Ascending aorta (tissue), 2 donors: ENCODE results near the gene NLRC3. TPM values are rescaled to one million over a fixed set of nuclear protein-coding genes. Genes with fewer than 3 reads are reported as not detected.

ENCODE experiments used
- DNase-seq, 2 donors: peaks; one replicate each; pipeline ENCODE4 v3.0.0-alpha.2; 2019; ENCODE audit warnings: low spot score in 2 of 2
- H3K27ac ChIP-seq, 2 donors: fragments of 200-600 bp; sonication (generic); one replicate each; pipeline ENCODE4 v1.5.1; 2016 to 2017; ENCODE audit warnings: mild to moderate bottlenecking in 1 of 2
- H3K27me3 ChIP-seq: fragments of 200-600 bp; sonication (generic); one replicate; pipeline ENCODE4 v1.5.1; 2017
- H3K36me3 ChIP-seq, 2 donors: fragments of 200-600 bp; sonication (generic); one replicate each; pipeline ENCODE4 v1.5.1; 2016
- H3K4me1 ChIP-seq, 2 donors: fragments of 200-600 bp; sonication (generic); one replicate each; pipeline ENCODE4 v1.5.1; 2016 to 2017; ENCODE audit warnings: mild to moderate bottlenecking in 1 of 2
- H3K4me3 ChIP-seq, 2 donors: fragments of 200-600 bp; sonication (generic); one replicate each; pipeline ENCODE4 v1.5.1; 2016 to 2017; ENCODE audit warnings: mild to moderate bottlenecking in 1 of 2
- H3K9me3 ChIP-seq, 2 donors: fragments of 200-600 bp; sonication (generic); one replicate each; pipeline ENCODE4 v1.5.1; 2016
- intact Hi-C: fragments of 100-400 bp; cut with DNase I; formaldehyde crosslinking; loops from one replicate; pipeline ENCODE4 v1.15.1; 2023
- total RNA-seq: library from RNA; depleted of rRNA; stranded (reverse); fragments of >200 nt; gene quantifications from one replicate; pipeline ENCODE4 v1.1.0, GENCODE V29; 2016
- TF ChIP-seq, protein P1 (sequence below), 3 experiments: fragments of 200-600 bp in 2 of 3; fragments of 450-650 bp in 1 of 3; sonication (generic) in 2 of 3; IDR thresholded peaks; one replicate each; pipeline ENCODE4 v1.5.1; 2016 to 2019; ENCODE audit warnings: antibody characterized with exemption in 3 of 3, mild to moderate bottlenecking in 1 of 3, moderate library complexity in 1 of 3

The NLRC3 gene
- total RNA-seq, 1 donor from 2014 or later: 2.1 TPM

DNA sequence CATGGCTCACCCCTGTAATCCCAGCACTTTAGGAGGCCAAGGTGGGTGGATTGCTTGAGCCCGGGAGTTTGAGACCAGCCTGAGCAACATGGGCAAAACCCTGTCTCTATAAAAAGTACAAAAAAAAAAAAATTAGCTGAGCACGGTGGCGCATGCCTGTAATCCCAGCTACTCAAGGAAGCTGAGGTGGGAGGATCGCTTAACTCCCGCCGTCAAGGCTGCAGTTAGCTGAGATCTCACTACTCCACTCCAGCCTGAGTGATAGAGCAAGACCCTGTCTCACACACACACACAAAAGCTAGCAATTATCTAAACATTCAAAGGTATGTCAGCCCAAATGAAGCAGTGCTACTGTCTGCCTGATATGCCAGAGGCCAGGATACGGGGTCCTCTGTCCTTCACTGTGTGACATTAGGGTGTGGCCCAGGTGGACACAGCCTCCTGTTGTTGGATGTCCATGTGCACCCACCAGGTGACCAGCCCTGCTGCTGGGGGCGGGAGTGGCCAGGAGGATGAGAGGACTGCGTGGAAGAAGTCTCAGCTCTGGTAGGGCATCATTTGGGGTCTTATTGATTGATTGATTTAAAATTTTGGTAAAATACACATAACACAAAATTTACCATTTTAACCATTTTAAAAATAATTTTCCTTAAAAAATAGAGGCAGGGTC lies 3.9 kb downstream of the NLRC3 start:
- peaks cover 0 to 2% of the 10 kb centered on the region in 2 donors for H3K36me3 ChIP-seq
- no peaks in the 10 kb centered on the region for H3K27me3 ChIP-seq
- no peak for DNase-seq
- intact Hi-C loops: no loop called here
- no peak overlapping the region for H3K4me3 ChIP-seq
- TF ChIP-seq, protein P1, sequence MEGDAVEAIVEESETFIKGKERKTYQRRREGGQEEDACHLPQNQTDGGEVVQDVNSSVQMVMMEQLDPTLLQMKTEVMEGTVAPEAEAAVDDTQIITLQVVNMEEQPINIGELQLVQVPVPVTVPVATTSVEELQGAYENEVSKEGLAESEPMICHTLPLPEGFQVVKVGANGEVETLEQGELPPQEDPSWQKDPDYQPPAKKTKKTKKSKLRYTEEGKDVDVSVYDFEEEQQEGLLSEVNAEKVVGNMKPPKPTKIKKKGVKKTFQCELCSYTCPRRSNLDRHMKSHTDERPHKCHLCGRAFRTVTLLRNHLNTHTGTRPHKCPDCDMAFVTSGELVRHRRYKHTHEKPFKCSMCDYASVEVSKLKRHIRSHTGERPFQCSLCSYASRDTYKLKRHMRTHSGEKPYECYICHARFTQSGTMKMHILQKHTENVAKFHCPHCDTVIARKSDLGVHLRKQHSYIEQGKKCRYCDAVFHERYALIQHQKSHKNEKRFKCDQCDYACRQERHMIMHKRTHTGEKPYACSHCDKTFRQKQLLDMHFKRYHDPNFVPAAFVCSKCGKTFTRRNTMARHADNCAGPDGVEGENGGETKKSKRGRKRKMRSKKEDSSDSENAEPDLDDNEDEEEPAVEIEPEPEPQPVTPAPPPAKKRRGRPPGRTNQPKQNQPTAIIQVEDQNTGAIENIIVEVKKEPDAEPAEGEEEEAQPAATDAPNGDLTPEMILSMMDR (IDR thresholded peaks at IDR 0.05): no peak
- no peaks in the 10 kb centered on the region for H3K4me1 ChIP-seq
- peaks cover 0 to 6% of the 10 kb centered on the region in 2 donors for H3K9me3 ChIP-seq
- H3K27ac ChIP-seq: no peak overlapping the region

DNA sequence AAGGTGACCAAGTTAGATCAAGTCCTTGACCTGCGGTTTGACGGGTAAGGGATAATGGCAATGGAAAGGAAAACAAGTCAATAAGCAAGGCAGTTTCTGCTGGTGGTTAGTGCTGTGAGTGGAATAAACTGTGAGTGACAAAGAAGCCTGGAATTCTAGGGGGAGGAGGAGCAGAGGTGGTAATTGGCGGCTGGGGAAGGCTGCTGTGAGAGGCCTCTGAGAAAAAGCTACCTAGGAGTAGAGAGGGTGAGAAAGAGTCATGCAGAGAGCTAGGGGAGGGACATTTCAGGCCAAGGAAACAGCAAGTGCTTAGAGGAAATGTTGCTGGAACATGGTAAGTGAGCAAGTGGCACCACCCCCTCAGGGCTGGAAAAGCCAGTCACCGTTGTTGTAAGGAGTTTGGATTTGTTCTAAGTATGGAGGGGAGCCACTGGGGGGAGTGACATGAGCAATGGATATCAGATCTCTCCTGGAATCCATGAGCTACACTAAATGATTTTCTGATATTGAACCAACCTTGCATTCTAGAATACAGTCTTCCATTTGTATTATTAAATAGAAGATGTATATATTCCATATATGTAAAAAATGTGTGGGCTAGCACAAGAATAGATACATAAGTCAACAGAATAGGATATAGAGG lies 6.7 kb downstream of the NLRC3 start:
- no peak overlapping the region for H3K27ac ChIP-seq
- no peaks in the 10 kb centered on the region for H3K4me1 ChIP-seq
- intact Hi-C loops: no loop called here
- TF ChIP-seq, protein P1 (IDR thresholded peaks at IDR 0.05): no peak
- no peak for DNase-seq
- peaks cover 0 to 6% of the 10 kb centered on the region in 2 donors for H3K9me3 ChIP-seq
- H3K36me3 ChIP-seq: peaks cover 0 to 2% of the 10 kb centered on the region in 2 donors
- no peak overlapping the region for H3K4me3 ChIP-seq
- H3K27me3 ChIP-seq: no peaks in the 10 kb centered on the region

DNA sequence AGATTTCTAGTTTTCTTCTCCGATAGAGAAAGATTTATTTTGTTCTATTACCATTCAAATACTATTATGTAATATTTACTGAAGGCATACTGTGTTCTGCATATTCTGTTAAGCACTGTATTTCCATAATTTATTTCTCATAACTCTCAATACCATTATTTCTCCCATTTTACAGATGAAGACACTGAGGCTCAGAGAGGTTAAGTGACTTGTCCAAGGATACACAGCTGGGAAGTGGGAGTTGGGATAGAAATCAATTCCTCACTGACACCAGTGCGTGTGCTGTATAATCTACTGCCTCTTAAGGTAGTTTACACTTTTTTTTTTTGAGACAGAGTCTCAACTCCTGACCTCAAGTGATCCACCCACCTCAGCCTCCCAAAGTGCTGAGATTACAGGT lies 7.4 kb downstream of the NLRC3 start:
- no peak for DNase-seq
- intact Hi-C loops: no loop called here
- no peaks in the 10 kb centered on the region for H3K4me1 ChIP-seq
- H3K27me3 ChIP-seq: no peaks in the 10 kb centered on the region
- H3K27ac ChIP-seq: no peak overlapping the region
- H3K4me3 ChIP-seq: no peak overlapping the region
- peaks cover 0 to 6% of the 10 kb centered on the region in 2 donors for H3K9me3 ChIP-seq
- TF ChIP-seq, protein P1 (IDR thresholded peaks at IDR 0.05): no peak
- H3K36me3 ChIP-seq: peaks cover 0 to 2% of the 10 kb centered on the region in 2 donors

DNA sequence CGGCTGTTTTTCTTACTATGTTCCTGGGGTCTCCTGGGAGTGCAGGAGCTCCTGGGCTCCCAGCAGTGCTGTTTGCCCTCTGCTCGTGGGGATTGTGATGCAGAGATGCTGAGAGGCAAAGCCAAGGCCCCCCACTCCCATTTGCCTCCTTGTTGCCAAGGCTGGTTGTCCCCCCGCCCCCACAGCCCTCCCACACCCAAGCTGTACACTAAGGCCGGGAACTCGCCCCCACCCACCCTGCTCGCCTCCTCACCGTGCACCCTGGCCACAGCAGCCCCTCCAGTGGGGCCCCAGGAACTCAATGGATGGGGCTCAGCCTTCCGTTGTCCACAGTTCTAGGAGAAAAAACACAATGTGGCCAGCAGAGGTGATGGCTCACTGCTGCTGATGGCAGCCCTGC lies 10.2 kb downstream of the NLRC3 start:
- peaks cover 0 to 2% of the 10 kb centered on the region in 2 donors for H3K36me3 ChIP-seq
- H3K9me3 ChIP-seq: peaks cover 0 to 6% of the 10 kb centered on the region in 2 donors
- TF ChIP-seq, protein P1 (IDR thresholded peaks at IDR 0.05): no peak
- H3K27ac ChIP-seq: no peak overlapping the region
- H3K4me1 ChIP-seq: no peaks in the 10 kb centered on the region
- no peaks in the 10 kb centered on the region for H3K27me3 ChIP-seq
- no peak for DNase-seq
- intact Hi-C loops: no loop called here
- no peak overlapping the region for H3K4me3 ChIP-seq

DNA sequence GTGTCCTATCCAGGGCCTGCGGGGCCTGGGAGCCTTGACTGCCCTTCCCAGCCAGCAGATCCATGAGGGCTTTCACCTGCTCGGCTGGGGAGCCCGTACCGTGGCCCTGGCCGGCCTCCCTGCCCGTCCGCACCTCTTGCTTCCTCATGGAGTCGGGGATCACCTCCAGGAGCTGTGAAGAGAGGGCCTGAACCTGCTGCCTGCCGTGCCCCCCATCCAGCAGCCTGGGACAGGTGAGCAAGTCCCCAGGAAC lies 12.4 kb downstream of the NLRC3 start:
- no peak overlapping the region for H3K4me3 ChIP-seq
- no peaks in the 10 kb centered on the region for H3K9me3 ChIP-seq
- no peaks in the 10 kb centered on the region for H3K4me1 ChIP-seq
- intact Hi-C loops: no loop called here
- no peaks in the 10 kb centered on the region for H3K27me3 ChIP-seq
- H3K27ac ChIP-seq: no peak overlapping the region
- no peak for DNase-seq
- TF ChIP-seq, protein P1 (IDR thresholded peaks at IDR 0.05): no peak
- no peaks in the 10 kb centered on the region for H3K36me3 ChIP-seq
